Measurements from ENCODE around the gene TRIO. TPM values are rescaled to one million over a fixed set of nuclear protein-coding genes. Genes with fewer than 3 reads are reported as not detected.

TRIO gene
- total RNA-seq, 4 donors from 2014 or later = 290 to 370 (median 346) TPM

- TF ChIP-seq POLR2A (IDR thresholded peaks at IDR 0.05) = no peak
- TF ChIP-seq CTCF (IDR thresholded peaks at IDR 0.05) = no peak
- TF ChIP-seq EP300 (IDR thresholded peaks at IDR 0.05) = no peak
- no peak overlapping the region for H3K27ac ChIP-seq
- no peak overlapping the region for H3K4me3 ChIP-seq
- no peaks in the 10 kb centered on the region for H3K27me3 ChIP-seq
- H3K36me3 ChIP-seq = peaks cover 0 to 48% (median 0%) of the 10 kb centered on the region in 3 donors
- WGBS, 2 donors = 77 to 78% methylated on average over 10 of the region's 10 CpGs
- H3K9me3 ChIP-seq = no peaks in the 10 kb centered on the region
- no peak for DNase-seq (ENCODE audit: low spot score in 2 of 2)
- peaks cover 0 to 9% (median 0%) of the 10 kb centered on the region in 4 donors for H3K4me1 ChIP-seq
These were observed 183.1 kb downstream of the TRIO start for GRCh38 chr5:14326035-14326903.

- H3K9me3 ChIP-seq = no peaks in the 10 kb centered on the region
- 89 to 90% methylated on average over 6 of the region's 6 CpGs for WGBS, 2 donors
- TF ChIP-seq EP300 (IDR thresholded peaks at IDR 0.05) (no peak), CTCF (IDR thresholded peaks at IDR 0.05) (no peak), POLR2A (IDR thresholded peaks at IDR 0.05) (no peak)
- no peak overlapping the region for H3K27ac ChIP-seq
- H3K27me3 ChIP-seq = no peaks in the 10 kb centered on the region
- H3K4me1 ChIP-seq = peaks cover 0 to 9% (median 1%) of the 10 kb centered on the region in 4 donors
- H3K36me3 ChIP-seq = peaks cover 0 to 34% (median 0%) of the 10 kb centered on the region in 3 donors
- H3K4me3 ChIP-seq = no peak overlapping the region
- DNase-seq (ENCODE audit: low spot score in 2 of 2) = no peak
These were observed 184.5 kb downstream of the TRIO start for GRCh38 chr5:14327624-14328023.

- no peak for DNase-seq (ENCODE audit: low spot score in 2 of 2)
- H3K27me3 ChIP-seq = no peaks in the 10 kb centered on the region
- no peak overlapping the region for H3K4me3 ChIP-seq
- H3K27ac ChIP-seq = no peak overlapping the region
- H3K9me3 ChIP-seq = no peaks in the 10 kb centered on the region
- WGBS, 2 donors = 86 to 91% methylated on average over 14 of the region's 14 CpGs
- peaks cover 0 to 13% (median 4%) of the 10 kb centered on the region in 4 donors for H3K4me1 ChIP-seq
- no peak for TF ChIP-seq CTCF (IDR thresholded peaks at IDR 0.05)
- TF ChIP-seq POLR2A (IDR thresholded peaks at IDR 0.05) = no peak
- no peak for TF ChIP-seq EP300 (IDR thresholded peaks at IDR 0.05)
- H3K36me3 ChIP-seq = peaks cover 0 to 29% (median 0%) of the 10 kb centered on the region in 3 donors
These were observed 185.0 kb downstream of the TRIO start for GRCh38 chr5:14328144-14328543.

GRCh38 chr5:14330291-14330690, 187.1 kb downstream of the TRIO start:
- TF ChIP-seq POLR2A (IDR thresholded peaks at IDR 0.05) = no peak
- TF ChIP-seq CTCF (IDR thresholded peaks at IDR 0.05) = no peak
- TF ChIP-seq EP300 (IDR thresholded peaks at IDR 0.05) = no peak
- 77 to 79% methylated on average over 2 of the region's 2 CpGs for WGBS, 2 donors
- H3K27ac ChIP-seq = no peak overlapping the region
- peaks cover 0 to 18% (median 6%) of the 10 kb centered on the region in 4 donors for H3K4me1 ChIP-seq
- DNase-seq (ENCODE audit: low spot score in 2 of 2) = no peak
- H3K4me3 ChIP-seq = no peak overlapping the region
- H3K36me3 ChIP-seq = peaks cover 0 to 25% (median 0%) of the 10 kb centered on the region in 3 donors
- no peaks in the 10 kb centered on the region for H3K27me3 ChIP-seq
- no peaks in the 10 kb centered on the region for H3K9me3 ChIP-seq

- peaks cover 0 to 25% (median 0%) of the 10 kb centered on the region in 3 donors for H3K36me3 ChIP-seq
- H3K4me1 ChIP-seq = peaks cover 0 to 18% (median 6%) of the 10 kb centered on the region in 4 donors
- H3K9me3 ChIP-seq = no peaks in the 10 kb centered on the region
- 80 to 83% methylated on average over 14 of the region's 14 CpGs for WGBS, 2 donors
- TF ChIP-seq POLR2A (IDR thresholded peaks at IDR 0.05) (no peak), EP300 (IDR thresholded peaks at IDR 0.05) (no peak)
- DNase-seq (ENCODE audit: low spot score in 2 of 2) = no peak
- no peaks in the 10 kb centered on the region for H3K27me3 ChIP-seq
- no peak overlapping the region for H3K4me3 ChIP-seq
- no peak overlapping the region for H3K27ac ChIP-seq
These were observed 187.7 kb downstream of the TRIO start for GRCh38 chr5:14330729-14331385.
